HEK293 (cell line): Measurements from ENCODE around the gene KIF13A.

Experiments used
- CTCF ChIA-PET: fragments of 350-600 bp; formaldehyde crosslinking; extraction: SDS; loops from one replicate; lab custom pipeline; 2021; ENCODE audit warnings: antibody characterized with exemption; lab: Yijun Ruan, JAX
- POLR2A ChIA-PET: fragments of 300-600 bp; formaldehyde crosslinking; extraction: SDS; loops from one replicate; lab custom pipeline; 2020; ENCODE audit warnings: antibody characterized with exemption, inconsistent platforms; lab: Yijun Ruan, JAX
- H3K27ac ChIP-seq: fragments of 200-500 bp; sonication (Bioruptor generic); 2 replicates; pipeline ENCODE4 v1.5.1; 2014; ENCODE audit warnings: low read depth, low read length, control low read depth, inconsistent platforms; ENCODE audit errors: extremely low read depth
- H3K36me3 ChIP-seq, 2 experiments: fragments of 200-500 bp in 1 of 2; sonication (Bioruptor generic) in 1 of 2; 1 replicate in 1 of 2; 2 replicates in 1 of 2; pipeline ENCODE4 v1.5.1; 2014 to 2017; ENCODE audit warnings: inconsistent platforms in 2 of 2, low read length in 2 of 2; ENCODE audit not compliant: control insufficient read depth in 2 of 2, insufficient read depth in 1 of 2
- H3K4me1 ChIP-seq: fragments of 200-500 bp; sonication (Bioruptor generic); 2 replicates; pipeline ENCODE4 v1.5.1; 2014; ENCODE audit warnings: mild to moderate bottlenecking, low read length, inconsistent platforms; ENCODE audit not compliant: control insufficient read depth, insufficient read depth
- H3K4me3 ChIP-seq: 2 replicates; pipeline ENCODE4 v1.5.1; 2011; ENCODE audit warnings: low read depth, mild to moderate bottlenecking, control low read depth, low read length, moderate library complexity
- H3K9me3 ChIP-seq: fragments of 200-500 bp; sonication (Bioruptor generic); 2 replicates; pipeline ENCODE4 v1.5.1; 2014; ENCODE audit warnings: low read depth, low read length, inconsistent platforms; ENCODE audit not compliant: control insufficient read depth, insufficient read depth
- AEBP2 ChIP-seq: fragments of 450-650 bp; formaldehyde crosslinking; IDR thresholded peaks from 2 replicates; pipeline ENCODE4 v1.5.1; 2016; ENCODE audit warnings: missing biosample characterization, missing genetic modification characterization, borderline replicate concordance
- ELK4 ChIP-seq: IDR thresholded peaks from 2 replicates; pipeline ENCODE4 v1.6.1; 2011; ENCODE audit warnings: mild to moderate bottlenecking, low read depth, low read length, borderline replicate concordance
- GLIS2 ChIP-seq: fragments of 450-650 bp; formaldehyde crosslinking; IDR thresholded peaks from 2 replicates; pipeline ENCODE4 v1.5.1; 2016; ENCODE audit warnings: missing biosample characterization, missing genetic modification characterization
- IKZF3 ChIP-seq: fragments of 450-650 bp; IDR thresholded peaks from 2 replicates; pipeline ENCODE4 v1.5.0; 2018; ENCODE audit warnings: missing biosample characterization, mild to moderate bottlenecking, missing genetic modification characterization, moderate library complexity
- KLF10 ChIP-seq: fragments of 450-650 bp; IDR thresholded peaks from 2 replicates; pipeline ENCODE4 v1.5.1; 2018; ENCODE audit warnings: missing biosample characterization, mild to moderate bottlenecking, missing genetic modification characterization
- KLF8 ChIP-seq: fragments of 450-650 bp; formaldehyde crosslinking; IDR thresholded peaks from 2 replicates; pipeline ENCODE4 v1.5.1; 2016; ENCODE audit warnings: missing biosample characterization, missing genetic modification characterization
- OSR2 ChIP-seq: fragments of 450-650 bp; formaldehyde crosslinking; IDR thresholded peaks from 2 replicates; pipeline ENCODE4 v1.5.1; 2016; ENCODE audit warnings: missing biosample characterization, missing genetic modification characterization
- PATZ1 ChIP-seq: fragments of 450-650 bp; formaldehyde crosslinking; IDR thresholded peaks from 2 replicates; pipeline ENCODE4 v1.5.1; 2016; ENCODE audit warnings: missing biosample characterization, missing genetic modification characterization
- PRDM1 ChIP-seq: fragments of 450-650 bp; formaldehyde crosslinking; IDR thresholded peaks from 2 replicates; pipeline ENCODE4; 2016; ENCODE audit warnings: missing biosample characterization, missing genetic modification characterization
- SCRT1 ChIP-seq: fragments of 450-650 bp; formaldehyde crosslinking; IDR thresholded peaks from 2 replicates; pipeline ENCODE4 v1.5.1; 2016; ENCODE audit warnings: missing biosample characterization, missing genetic modification characterization, borderline replicate concordance
- SCRT2 ChIP-seq: fragments of 450-650 bp; formaldehyde crosslinking; IDR thresholded peaks from 2 replicates; pipeline ENCODE4 v1.5.1; 2016; ENCODE audit warnings: missing biosample characterization, missing genetic modification characterization
- SP3 ChIP-seq: fragments of 450-650 bp; formaldehyde crosslinking; IDR thresholded peaks from 2 replicates; pipeline ENCODE4 v1.5.1; 2016; ENCODE audit warnings: missing biosample characterization, missing genetic modification characterization
- SP7 ChIP-seq: fragments of 450-650 bp; formaldehyde crosslinking; IDR thresholded peaks from 2 replicates; pipeline ENCODE4 v1.5.1; 2016; ENCODE audit warnings: missing biosample characterization, missing genetic modification characterization
- WT1 ChIP-seq: fragments of 450-650 bp; formaldehyde crosslinking; IDR thresholded peaks from 2 replicates; pipeline ENCODE4 v1.5.1; 2016; ENCODE audit warnings: missing biosample characterization, missing genetic modification characterization
- ZBTB17 ChIP-seq: fragments of 450-650 bp; formaldehyde crosslinking; IDR thresholded peaks from 2 replicates; pipeline ENCODE4 v1.5.1; 2016; ENCODE audit warnings: missing biosample characterization, missing genetic modification characterization
- ZBTB20 ChIP-seq: fragments of 450-650 bp; formaldehyde crosslinking; IDR thresholded peaks from 2 replicates; pipeline ENCODE4 v1.5.1; 2016; ENCODE audit warnings: missing biosample characterization, missing genetic modification characterization
- ZBTB44 ChIP-seq: fragments of 450-650 bp; IDR thresholded peaks from 2 replicates; pipeline ENCODE4 v1.5.1; 2018; ENCODE audit warnings: missing biosample characterization, mild to moderate bottlenecking, missing genetic modification characterization
- ZBTB8A ChIP-seq: fragments of 450-650 bp; formaldehyde crosslinking; IDR thresholded peaks from 2 replicates; pipeline ENCODE4 v1.5.1; 2016; ENCODE audit warnings: missing biosample characterization, missing genetic modification characterization
- ZEB2 ChIP-seq: fragments of 450-650 bp; formaldehyde crosslinking; IDR thresholded peaks from 2 replicates; pipeline ENCODE4 v1.5.1; 2016; ENCODE audit warnings: missing biosample characterization, missing genetic modification characterization
- ZFP3 ChIP-seq: fragments of 450-650 bp; formaldehyde crosslinking; IDR thresholded peaks from 2 replicates; pipeline ENCODE4 v1.5.1; 2016; ENCODE audit warnings: low read depth, missing biosample characterization, missing genetic modification characterization
- ZIC2 ChIP-seq: fragments of 450-650 bp; formaldehyde crosslinking; IDR thresholded peaks from 2 replicates; pipeline ENCODE4 v1.5.1; 2016; ENCODE audit warnings: missing biosample characterization, missing genetic modification characterization
- ZNF133 ChIP-seq: fragments of 450-650 bp; formaldehyde crosslinking; IDR thresholded peaks from 2 replicates; pipeline ENCODE4 v1.5.1; 2016; ENCODE audit warnings: missing biosample characterization, missing genetic modification characterization
- ZNF274 ChIP-seq, 2 experiments: fragments of 200-500 bp in 1 of 2; fragments of 450-650 bp in 1 of 2; sonication (Bioruptor generic) in 1 of 2; formaldehyde crosslinking in 1 of 2; IDR thresholded peaks; 2 replicates each; pipeline versions ENCODE4 v1.5.1 to v1.6.1; 2014 to 2016; ENCODE audit warnings: borderline replicate concordance in 1 of 2, inconsistent platforms in 1 of 2, low read length in 1 of 2, missing biosample characterization in 1 of 2, missing genetic modification characterization in 1 of 2
- ZNF335 ChIP-seq: fragments of 450-650 bp; formaldehyde crosslinking; conservative IDR thresholded peaks from 2 replicates; pipeline ENCODE4 v1.5.1; 2016; ENCODE audit warnings: missing biosample characterization, missing genetic modification characterization
- ZNF366 ChIP-seq: fragments of 450-650 bp; formaldehyde crosslinking; conservative IDR thresholded peaks from 2 replicates; pipeline ENCODE4 v1.5.1; 2016; ENCODE audit warnings: missing biosample characterization, missing genetic modification characterization
- ZNF560 ChIP-seq: fragments of 450-650 bp; formaldehyde crosslinking; IDR thresholded peaks from 2 replicates; pipeline ENCODE4 v1.5.1; 2017; ENCODE audit warnings: missing biosample characterization, missing genetic modification characterization, borderline replicate concordance
- ZNF585B ChIP-seq: fragments of 450-650 bp; formaldehyde crosslinking; IDR thresholded peaks from 2 replicates; pipeline ENCODE4 v1.5.1; 2016; ENCODE audit warnings: missing biosample characterization, missing genetic modification characterization
- ZNF621 ChIP-seq: fragments of 450-650 bp; formaldehyde crosslinking; IDR thresholded peaks from 2 replicates; pipeline ENCODE4 v1.5.1; 2017; ENCODE audit warnings: missing biosample characterization, missing genetic modification characterization
- ZNF677 ChIP-seq: fragments of 450-650 bp; IDR thresholded peaks from 2 replicates; pipeline ENCODE4 v1.5.0; 2018; ENCODE audit warnings: missing biosample characterization, mild to moderate bottlenecking, missing genetic modification characterization, moderate library complexity
- ZNF830 ChIP-seq: fragments of 450-650 bp; IDR thresholded peaks from 2 replicates; pipeline ENCODE4 v1.5.0; 2018; ENCODE audit warnings: missing biosample characterization, missing genetic modification characterization, low read depth, mild to moderate bottlenecking, moderate library complexity
- ZXDB ChIP-seq: fragments of 450-650 bp; formaldehyde crosslinking; IDR thresholded peaks from 2 replicates; pipeline ENCODE4 v1.5.1; 2016; ENCODE audit warnings: missing biosample characterization, missing genetic modification characterization

Gene KIF13A

GRCh38 chr6:17988422-17988944, 1.0 kb upstream of the KIF13A start (continued):
- no peak for TF ChIP-seq KLF10 (tag by site-specific recombination)
- no peak for TF ChIP-seq ZNF133
- peak; percentile 53 for TF ChIP-seq ZBTB20 (tag by site-specific recombination)
- peak; percentile 86; the same call in 1 of the 2 replicates for TF ChIP-seq SCRT1 (tag by site-specific recombination)
- TF ChIP-seq ZFP3 (tag by site-specific recombination): no peak
- TF ChIP-seq OSR2: no peak
- TF ChIP-seq ZNF335: peak; percentile 80
- no peak for TF ChIP-seq SP7 (tag by site-specific recombination)
- no peak for TF ChIP-seq KLF8
- no peak for TF ChIP-seq ZNF830 (tag by site-specific recombination)
- peak; percentile 98 for TF ChIP-seq SCRT2
- no peak for TF ChIP-seq ZBTB44 (tag by site-specific recombination)

GRCh38 chr6:17987697-17988421, 424 bp upstream of the KIF13A start:
- POLR2A ChIA-PET: interaction anchor here (0.6 kb wide), 1 partner anchor 134 kb away, joined by 3 read pairs; no protein-coding TSS in a partner anchor
- CTCF ChIA-PET: interaction anchor here (0.6 to 1.6 kb wide), 2 partner anchors 135 to 145 kb away, joined by 3 to 5 read pairs; partner anchors contain the start of gene NHLRC1
- Histone ChIP-seq H3K4me3 (peak overlapping the region; percentile 81), H3K4me1 (peaks cover 19% of the 10 kb centered on the region), H3K9me3 (no peaks in the 10 kb centered on the region), H3K36me3 (peaks cover 0 to 6% of the 10 kb centered on the region in 2 experiments; a peak in 1 of 3 replicates), H3K27ac (peak overlapping the region; percentile 98)
- TF ChIP-seq IKZF3: peak; percentile 37; the same call in 1 of the 2 replicates
- no peak for TF ChIP-seq ZNF585B (tag by site-specific recombination)
- peak; percentile 93 for TF ChIP-seq ZBTB20 (tag by site-specific recombination)
- no peak for TF ChIP-seq ZNF274 (IDR thresholded peaks at IDR 0.05; ENCODE audit: low read length)
- TF ChIP-seq ZNF274 (tag by site-specific recombination; IDR thresholded peaks at IDR 0.05; ENCODE audit: borderline replicate concordance): no peak
- peak; percentile 89 for TF ChIP-seq ZNF335
- no peak for TF ChIP-seq ZNF621 (tag by site-specific recombination)
- no peak for TF ChIP-seq ZNF560 (tag by site-specific recombination)
- TF ChIP-seq ZEB2 (tag by site-specific recombination): peak; percentile 80
- peak; percentile 80 for TF ChIP-seq ZBTB17
- peak; percentile 54; the same call in 1 of the 2 replicates for TF ChIP-seq ZNF677 (tag by site-specific recombination)
- 0 out of 2 replicates have a peak, but pooled peaks have one; percentile 14 for TF ChIP-seq SP3
- TF ChIP-seq ZBTB8A (tag by site-specific recombination): peak; percentile 62
- peak; percentile 36; the same call in 1 of the 2 replicates for TF ChIP-seq ZNF366 (tag by site-specific recombination)
- no peak for TF ChIP-seq ELK4
- no peak for TF ChIP-seq AEBP2
- TF ChIP-seq WT1 (tag by site-specific recombination): peak; percentile 46
- TF ChIP-seq PATZ1 (tag by site-specific recombination): peak; percentile 63
- peak; percentile 48 for TF ChIP-seq ZIC2 (tag by site-specific recombination)
- no peak for TF ChIP-seq PRDM1 (tag by site-specific recombination)
- peak; percentile 44; the same call in 1 of the 2 replicates for TF ChIP-seq ZXDB
- TF ChIP-seq GLIS2 (tag by site-specific recombination): peak; percentile 86
